HL-60/S4 treated with retinoic acid at 250 ng/mL for 4 days and 3 days (cell line): ENCODE data around the gene TYSND1.
"Not testable (repeated sequence)": the region's sequence is repeated elsewhere in the genome, so short reads cannot be mapped to it uniquely, and the experiment has no call there.

Source experiments
- in situ Hi-C: fragments of 300-500 bp; cut with MboI; formaldehyde crosslinking; loops from 2 replicates; pipeline ENCODE4 v1.7.0; 2022; ENCODE audit warnings: low sequenced_read_pairs

The TYSND1 gene

GRCh38 chr10:70164163-70164562 lies 17.7 kb upstream of the TYSND1 start:
- in situ Hi-C loops, result no loop called here

GRCh38 chr10:70163448-70163847 lies 16.9 kb upstream of the TYSND1 start:
- in situ Hi-C loops, result no loop called here

GRCh38 chr10:70162892-70163201 lies 16.3 kb upstream of the TYSND1 start:
- in situ Hi-C loops, result no loop called here

- in situ Hi-C loops, result no loop called here
These were observed 15.8 kb upstream of the TYSND1 start for GRCh38 chr10:70162151-70162891.

GRCh38 chr10:70160798-70161197 lies 14.3 kb upstream of the TYSND1 start:
- in situ Hi-C loops, result no loop called here

- in situ Hi-C loops, result not testable (repeated sequence)
These were observed 12.9 kb upstream of the TYSND1 start for GRCh38 chr10:70159366-70159765.

GRCh38 chr10:70158113-70158512 lies 11.6 kb upstream of the TYSND1 start:
- in situ Hi-C loops, result no loop called here

- in situ Hi-C loops, result no loop called here
These were observed 8.8 kb upstream of the TYSND1 start for GRCh38 chr10:70155255-70155838.

- in situ Hi-C loops, result no loop called here
These were observed 2.0 kb upstream of the TYSND1 start for GRCh38 chr10:70148516-70148915.

GRCh38 chr10:70147259-70147625 lies 742 bp upstream of the TYSND1 start:
- in situ Hi-C loops, result no loop called here

GRCh38 chr10:70145666-70146488 lies 623 bp downstream of the TYSND1 start:
- in situ Hi-C loops, result no loop called here

- in situ Hi-C loops, result no loop called here
These were observed 1.3 kb downstream of the TYSND1 start for GRCh38 chr10:70145166-70145665.

GRCh38 chr10:70144372-70145110 lies 2.0 kb downstream of the TYSND1 start:
- in situ Hi-C loops, result no loop called here

GRCh38 chr10:70142555-70142954 lies 3.9 kb downstream of the TYSND1 start:
- in situ Hi-C loops, result no loop called here

- in situ Hi-C loops, result no loop called here
These were observed 6.2 kb downstream of the TYSND1 start for GRCh38 chr10:70140297-70140696.

- in situ Hi-C loops, result no loop called here
These were observed 6.6 kb downstream of the TYSND1 start for GRCh38 chr10:70139997-70140250.

GRCh38 chr10:70139151-70139996 lies 7.1 kb downstream of the TYSND1 start:
- in situ Hi-C loops, result no loop called here

- in situ Hi-C loops, result no loop called here
These were observed 8.3 kb downstream of the TYSND1 start for GRCh38 chr10:70137927-70138883.

- in situ Hi-C loops, result no loop called here
These were observed 9.4 kb downstream of the TYSND1 start for GRCh38 chr10:70137135-70137534.
